Parathyroid adenoma (tissue), 2 donors: ENCODE measurements around the gene C18orf54.

ENCODE experiments used
- H2AFZ ChIP-seq: fragments of 300-600 bp; sonication (generic); one replicate; pipeline ENCODE4 v1.7.0; 2017; ENCODE audit warnings: antibody characterized with exemption, mild to moderate bottlenecking
- H3K27ac ChIP-seq: fragments of 300-600 bp; sonication (generic); one replicate; pipeline ENCODE4 v1.7.0; 2017
- H3K27me3 ChIP-seq: fragments of 300-600 bp; sonication (generic); one replicate; pipeline ENCODE4 v1.7.0; 2017; ENCODE audit warnings: low read length; ENCODE audit not compliant: control insufficient read depth, insufficient read depth
- H3K36me3 ChIP-seq: fragments of 300-600 bp; sonication (generic); one replicate; pipeline ENCODE4 v1.7.0; 2017; ENCODE audit warnings: low read length; ENCODE audit not compliant: control insufficient read depth, insufficient read depth
- H3K4me1 ChIP-seq: fragments of 300-600 bp; sonication (generic); one replicate; pipeline ENCODE4 v1.7.0; 2017; ENCODE audit warnings: control low read depth
- H3K4me2 ChIP-seq: fragments of 300-600 bp; sonication (generic); one replicate; pipeline ENCODE4 v1.7.0; 2017; ENCODE audit warnings: low read length
- H3K4me3 ChIP-seq: fragments of 300-600 bp; sonication (generic); one replicate; pipeline ENCODE4 v1.7.0; 2017; ENCODE audit warnings: low read depth, low read length
- H3K79me2 ChIP-seq: fragments of 300-600 bp; sonication (generic); one replicate; pipeline ENCODE4 v1.7.0; 2017; ENCODE audit warnings: control low read depth
- H3K9ac ChIP-seq: fragments of 300-600 bp; sonication (generic); one replicate; pipeline ENCODE4 v1.7.0; 2017; ENCODE audit warnings: mild to moderate bottlenecking
- H3K9me3 ChIP-seq: fragments of 300-600 bp; sonication (generic); one replicate; pipeline ENCODE4 v1.7.0; 2017; ENCODE audit warnings: low read length; ENCODE audit not compliant: control insufficient read depth
- CTCF ChIP-seq: fragments of 300-600 bp; sonication (generic); IDR thresholded peaks from one replicate; pipeline ENCODE4 v1.7.0; 2017; ENCODE audit warnings: antibody characterized with exemption, mild to moderate bottlenecking
- donor health status: primary hyperparathyroidism.

Gene C18orf54

GRCh38 chr18:54387631-54388030, 29.9 kb downstream of the C18orf54 start:
- no peak overlapping the region for H3K4me3 ChIP-seq

GRCh38 chr18:54388203-54389142, 30.8 kb downstream of the C18orf54 start:
- H3K9ac ChIP-seq = no peak overlapping the region
- no peak for TF ChIP-seq CTCF
- H3K36me3 ChIP-seq = no peaks in the 10 kb centered on the region
- H3K27me3 ChIP-seq = no peaks in the 10 kb centered on the region
- no peak overlapping the region for H2AFZ ChIP-seq
- H3K4me3 ChIP-seq = no peak overlapping the region
- no peaks in the 10 kb centered on the region for H3K79me2 ChIP-seq
- H3K27ac ChIP-seq = no peak overlapping the region
- no peaks in the 10 kb centered on the region for H3K4me1 ChIP-seq
- no peaks in the 10 kb centered on the region for H3K9me3 ChIP-seq
- H3K4me2 ChIP-seq = no peak overlapping the region

More at GRCh38 chr18:54387631-54388030, 29.9 kb downstream of the C18orf54 start:
- H3K27me3 ChIP-seq = no peaks in the 10 kb centered on the region
- H3K9ac ChIP-seq = no peak overlapping the region
- H3K79me2 ChIP-seq = no peaks in the 10 kb centered on the region
- no peak for TF ChIP-seq CTCF
- no peaks in the 10 kb centered on the region for H3K4me1 ChIP-seq
- H3K4me2 ChIP-seq = no peak overlapping the region
- H2AFZ ChIP-seq = no peak overlapping the region
- no peaks in the 10 kb centered on the region for H3K36me3 ChIP-seq
- no peak overlapping the region for H3K27ac ChIP-seq
- no peaks in the 10 kb centered on the region for H3K9me3 ChIP-seq

GRCh38 chr18:54389143-54389505, 31.4 kb downstream of the C18orf54 start:
- no peaks in the 10 kb centered on the region for H3K4me1 ChIP-seq
- no peak overlapping the region for H3K4me2 ChIP-seq
- no peak overlapping the region for H2AFZ ChIP-seq
- H3K4me3 ChIP-seq = no peak overlapping the region
- no peaks in the 10 kb centered on the region for H3K36me3 ChIP-seq
- no peaks in the 10 kb centered on the region for H3K27me3 ChIP-seq
- H3K9me3 ChIP-seq = no peaks in the 10 kb centered on the region
- no peak for TF ChIP-seq CTCF
- no peak overlapping the region for H3K27ac ChIP-seq
- no peak overlapping the region for H3K9ac ChIP-seq
- H3K79me2 ChIP-seq = no peaks in the 10 kb centered on the region

- no peaks in the 10 kb centered on the region for H3K4me1 ChIP-seq
- H3K4me2 ChIP-seq = no peak overlapping the region
- no peak overlapping the region for H3K27ac ChIP-seq
- no peak for TF ChIP-seq CTCF
- no peaks in the 10 kb centered on the region for H3K79me2 ChIP-seq
- H2AFZ ChIP-seq = no peak overlapping the region
- H3K36me3 ChIP-seq = no peaks in the 10 kb centered on the region
- H3K27me3 ChIP-seq = no peaks in the 10 kb centered on the region
- no peak overlapping the region for H3K4me3 ChIP-seq
- no peaks in the 10 kb centered on the region for H3K9me3 ChIP-seq
- no peak overlapping the region for H3K9ac ChIP-seq
Measured at GRCh38 chr18:54390838-54391237, 33.1 kb downstream of the C18orf54 start.
